ENCODE measurements around the gene ATP8B4. TPM values are rescaled to one million over a fixed set of nuclear protein-coding genes. Genes with fewer than 3 reads are reported as not detected.
"Not testable (repeated sequence)": the region's sequence is repeated elsewhere in the genome, so short reads cannot be mapped to it uniquely, and the experiment has no call there.

ATP8B4 gene
- total RNA-seq, 1 experiment from 2014 or later: 4.2 TPM

- DNase-seq (ENCODE audit: extremely low read depth, low read depth): not testable (repeated sequence)
These were observed 155.8 kb downstream of the ATP8B4 start for GRCh38 chr15:49963033-49963772.

- DNase-seq (ENCODE audit: extremely low read depth, low read depth): no peak
These were observed 156.9 kb downstream of the ATP8B4 start for GRCh38 chr15:49962044-49962602.

- DNase-seq (ENCODE audit: extremely low read depth, low read depth): no peak
These were observed 165.6 kb downstream of the ATP8B4 start for GRCh38 chr15:49953421-49953820.

- DNase-seq (ENCODE audit: extremely low read depth, low read depth): no peak
These were observed 172.4 kb downstream of the ATP8B4 start for GRCh38 chr15:49946681-49947080.

GRCh38 chr15:49934487-49934886, 184.5 kb downstream of the ATP8B4 start:
- no peak for DNase-seq (ENCODE audit: extremely low read depth, low read depth)

GRCh38 chr15:49927189-49927861, 191.7 kb downstream of the ATP8B4 start:
- DNase-seq (ENCODE audit: extremely low read depth, low read depth): no peak

GRCh38 chr15:49926740-49927139, 192.3 kb downstream of the ATP8B4 start:
- DNase-seq (ENCODE audit: extremely low read depth, low read depth): no peak

GRCh38 chr15:49923671-49924070, 195.4 kb downstream of the ATP8B4 start:
- DNase-seq (ENCODE audit: extremely low read depth, low read depth): no peak

- DNase-seq (ENCODE audit: extremely low read depth, low read depth): no peak
These were observed 200.0 kb downstream of the ATP8B4 start for GRCh38 chr15:49919034-49919433.

GRCh38 chr15:49918121-49918520, 200.9 kb downstream of the ATP8B4 start:
- DNase-seq (ENCODE audit: extremely low read depth, low read depth): no peak

GRCh38 chr15:49916998-49917397, 202.0 kb downstream of the ATP8B4 start:
- DNase-seq (ENCODE audit: extremely low read depth, low read depth): no peak

- DNase-seq (ENCODE audit: extremely low read depth, low read depth): no peak
These were observed 203.2 kb downstream of the ATP8B4 start for GRCh38 chr15:49915822-49916221.

- DNase-seq (ENCODE audit: extremely low read depth, low read depth): no peak
These were observed 210.1 kb downstream of the ATP8B4 start for GRCh38 chr15:49908933-49909295.

GRCh38 chr15:49908236-49908932, 210.6 kb downstream of the ATP8B4 start:
- no peak for DNase-seq (ENCODE audit: extremely low read depth, low read depth)

GRCh38 chr15:49906966-49907365, 212.1 kb downstream of the ATP8B4 start:
- DNase-seq (ENCODE audit: extremely low read depth, low read depth): no peak

GRCh38 chr15:49905221-49905620, 213.8 kb downstream of the ATP8B4 start:
- no peak for DNase-seq (ENCODE audit: extremely low read depth, low read depth)

GRCh38 chr15:49904296-49904695, 214.7 kb downstream of the ATP8B4 start:
- no peak for DNase-seq (ENCODE audit: extremely low read depth, low read depth)

- DNase-seq (ENCODE audit: extremely low read depth, low read depth): peak; percentile 75
These were observed 216.1 kb downstream of the ATP8B4 start for GRCh38 chr15:49902685-49903501.

- peak; percentile 77 for DNase-seq (ENCODE audit: extremely low read depth, low read depth)
These were observed 216.9 kb downstream of the ATP8B4 start for GRCh38 chr15:49901996-49902684.

- no peak for DNase-seq (ENCODE audit: extremely low read depth, low read depth)
These were observed 217.7 kb downstream of the ATP8B4 start for GRCh38 chr15:49901321-49901720.
